B cell (primary cell): Measurements from ENCODE around the gene PTPRS. TPM values are rescaled to one million over a fixed set of nuclear protein-coding genes. Genes with fewer than 3 reads are reported as not detected.

Experiments used
- ATAC-seq: fragments of 200-7000 bp; cut with Tn5 transposase; one replicate; pipeline ENCODE4 v1.10.0; 2021; ENCODE audit warnings: low read depth, mild to moderate bottlenecking, moderate number of reproducible peaks, moderate library complexity
- CTCF ChIA-PET: fragments of 350-600 bp; sonication (Branson Sonifier 250); formaldehyde crosslinking; loops from one replicate; lab custom pipeline; 2021; ENCODE audit warnings: antibody characterized with exemption, inconsistent platforms; lab: Charles Lee
- POLR2A ChIA-PET: fragments of 350-600 bp; sonication (Branson Sonifier 250); formaldehyde crosslinking; loops from one replicate; lab custom pipeline; 2021; ENCODE audit warnings: antibody characterized with exemption; lab: Charles Lee
- DNase-seq: peaks from one replicate; pipeline ENCODE4 v3.0.0; 2013
- H2AFZ ChIP-seq: 2 replicates; pipeline ENCODE4 v1.6.1; 2012; ENCODE audit warnings: mild to moderate bottlenecking, low read depth, low read length; ENCODE audit not compliant: insufficient read depth, poor library complexity, severe bottlenecking
- H3K27ac ChIP-seq, 2 donors: 1 replicate in 1 of 2; 2 replicates in 1 of 2; pipeline ENCODE4 v1.5.1; 2012 to 2013; ENCODE audit warnings: low read length in 2 of 2, mild to moderate bottlenecking in 2 of 2, moderate library complexity in 1 of 2
- H3K27me3 ChIP-seq, 4 experiments: fragments of 200-600 bp in 1 of 4; sonication (generic) in 1 of 4; replicated peaks in 1 of 4; 1 replicate in 2 of 4; 2 replicates in 2 of 4; pipeline versions ENCODE4 v1.6.1 to v1.7.0; 2013 to 2016; ENCODE audit warnings: low read length in 3 of 4, mild to moderate bottlenecking in 2 of 4, mixed read lengths in 1 of 4, moderate library complexity in 1 of 4; ENCODE audit not compliant: insufficient read depth in 4 of 4, control insufficient read depth in 3 of 4; ENCODE audit errors: control extremely low read depth in 1 of 4
- H3K36me3 ChIP-seq, 2 experiments: replicated peaks in 1 of 2; 1 replicate in 1 of 2; 2 replicates in 1 of 2; pipeline versions ENCODE4 v1.6.1 to v1.7.1; 2013; ENCODE audit warnings: low read length in 1 of 2; ENCODE audit not compliant: insufficient read depth in 2 of 2, control insufficient read depth in 1 of 2; ENCODE audit errors: control extremely low read depth in 1 of 2, extremely low read depth in 1 of 2
- H3K4me1 ChIP-seq, 2 donors: fragments of 200-600 bp in 1 of 2; sonication (generic) in 1 of 2; 1 replicate in 1 of 2; 2 replicates in 1 of 2; pipeline versions ENCODE4 v1.5.1 to v1.6.1; 2013 to 2017; ENCODE audit warnings: low read length in 2 of 2; ENCODE audit not compliant: control insufficient read depth in 2 of 2, insufficient read depth in 2 of 2
- H3K4me2 ChIP-seq: replicated peaks from 2 replicates; pipeline ENCODE3; 2012; ENCODE audit warnings: mild to moderate bottlenecking, low read depth, low read length; ENCODE audit not compliant: poor library complexity, severe bottlenecking
- H3K4me3 ChIP-seq, 5 experiments: fragments of 200-600 bp in 1 of 5; sonication (generic) in 1 of 5; 1 replicate in 3 of 5; 2 replicates in 2 of 5; pipeline versions ENCODE4 v1.5.1 to v1.7.0; 2011 to 2016; ENCODE audit warnings: low read length in 4 of 5, mild to moderate bottlenecking in 4 of 5, low read depth in 2 of 5, control low read depth in 1 of 5, moderate library complexity in 1 of 5; ENCODE audit not compliant: insufficient read depth in 1 of 5; ENCODE audit errors: control extremely low read depth in 1 of 5, extremely low read depth in 1 of 5
- H3K79me2 ChIP-seq: fragments of 200-600 bp; sonication (generic); one replicate; pipeline ENCODE4 v1.6.0; 2016; ENCODE audit warnings: low read length; ENCODE audit not compliant: control insufficient read depth, insufficient read depth
- H3K9ac ChIP-seq: fragments of 200-600 bp; sonication (generic); 2 replicates; pipeline ENCODE4 v1.6.1; 2017; ENCODE audit warnings: mild to moderate bottlenecking, low read length, moderate library complexity
- H3K9me3 ChIP-seq, 3 donors: one replicate each; pipeline versions ENCODE4 v1.6.1 to v1.7.1; 2013; ENCODE audit warnings: low read length in 2 of 3; ENCODE audit not compliant: control insufficient read depth in 2 of 3, insufficient read depth in 1 of 3; ENCODE audit errors: control extremely low read depth in 1 of 3
- H4K20me1 ChIP-seq: 2 replicates; pipeline ENCODE4 v1.6.0; 2012; ENCODE audit warnings: mild to moderate bottlenecking, low read length; ENCODE audit not compliant: insufficient read depth, control insufficient read depth, poor library complexity, severe bottlenecking
- H3K27ac Mint-ChIP-seq: one replicate; pipeline ENCODE4 v1.8.0; 2021; ENCODE audit warnings: mixed read lengths
- H3K27me3 Mint-ChIP-seq: one replicate; pipeline ENCODE4 v1.8.0; 2021; ENCODE audit warnings: mixed read lengths
- H3K4me1 Mint-ChIP-seq: one replicate; pipeline ENCODE4 v1.8.0; 2021; ENCODE audit warnings: mixed read lengths
- H3K4me3 Mint-ChIP-seq: one replicate; pipeline ENCODE4 v1.8.0; 2021; ENCODE audit warnings: mixed read lengths
- H3K9me3 Mint-ChIP-seq: one replicate; pipeline ENCODE4 v1.8.0; 2022; ENCODE audit warnings: mixed read lengths; ENCODE audit not compliant: insufficient read depth
- EZH2 ChIP-seq: IDR thresholded peaks from 2 replicates; pipeline ENCODE4 v1.6.1; 2012; ENCODE audit warnings: borderline replicate concordance, low read depth, mild to moderate bottlenecking, moderate library complexity, low read length; ENCODE audit not compliant: insufficient read depth, poor library complexity, severe bottlenecking
- WGBS: methylation state at CpG from one replicate; pipeline ENCODE4 v1.1.5; 2013; ENCODE audit warnings: missing lambda C conversion rate; ENCODE audit not compliant: insufficient coverage; 5-methylcytosine and 5-hydroxymethylcytosine counted together
- intact Hi-C: fragments of 100-400 bp; cut with micrococcal nuclease; formaldehyde crosslinking; loops from one replicate; pipeline ENCODE4 v1.10.0; 2022
- polyA plus RNA-seq: library from polyadenylated mRNA; depleted of rRNA; stranded (reverse); fragments of >200 nt; gene quantifications from 2 replicates; pipeline ENCODE4 v1.2.3, GENCODE V29; 2012
- total RNA-seq, 2 donors: library from RNA; stranded (reverse); fragments of 120-200 nt in 1 of 2; gene quantifications; 1 replicate in 1 of 2; 2 replicates in 1 of 2; pipeline versions ENCODE4 v1.2.3 to v1.2.4, GENCODE V29; 2013 to 2022
- TF ChIP-seq, protein P1 (sequence below): fragments of 200-600 bp; IDR thresholded peaks from one replicate; pipeline ENCODE4 v1.8.0; 2022; ENCODE audit warnings: antibody characterized with exemption, mild to moderate bottlenecking

The PTPRS gene
- total and polyA plus RNA-seq, 2 donors (not counting 1 experiment from before 2014, with no cell fraction given), result 6.5 to 10.0 TPM

DNA sequence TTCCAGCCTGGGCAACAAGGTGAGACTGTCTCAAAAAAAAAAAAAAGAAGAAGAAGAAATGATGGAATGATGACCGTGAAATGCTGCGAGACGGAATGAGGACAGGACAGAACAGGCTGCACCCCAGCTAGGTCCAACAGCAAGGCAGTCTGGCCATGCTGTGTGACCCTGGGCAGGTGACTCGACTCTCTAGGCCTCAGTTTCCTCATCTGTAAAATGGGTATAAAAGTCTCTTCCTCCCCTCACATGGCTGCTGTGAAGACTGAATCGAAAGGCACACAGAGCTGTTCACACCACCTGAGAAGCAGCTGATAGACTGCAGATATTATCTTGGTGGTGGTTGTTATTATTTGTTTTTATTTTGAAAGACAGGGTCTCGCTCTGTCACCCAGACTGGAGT is 22.3 kb downstream of the PTPRS start:
- Mint-ChIP-seq H3K27ac (no peak overlapping the region), H3K27me3 (peaks cover 5% of the 10 kb centered on the region), H3K4me3 (no peak overlapping the region), H3K9me3 (no peaks in the 10 kb centered on the region), H3K4me1 (peaks cover 22% of the 10 kb centered on the region)
- TF ChIP-seq, protein P1, sequence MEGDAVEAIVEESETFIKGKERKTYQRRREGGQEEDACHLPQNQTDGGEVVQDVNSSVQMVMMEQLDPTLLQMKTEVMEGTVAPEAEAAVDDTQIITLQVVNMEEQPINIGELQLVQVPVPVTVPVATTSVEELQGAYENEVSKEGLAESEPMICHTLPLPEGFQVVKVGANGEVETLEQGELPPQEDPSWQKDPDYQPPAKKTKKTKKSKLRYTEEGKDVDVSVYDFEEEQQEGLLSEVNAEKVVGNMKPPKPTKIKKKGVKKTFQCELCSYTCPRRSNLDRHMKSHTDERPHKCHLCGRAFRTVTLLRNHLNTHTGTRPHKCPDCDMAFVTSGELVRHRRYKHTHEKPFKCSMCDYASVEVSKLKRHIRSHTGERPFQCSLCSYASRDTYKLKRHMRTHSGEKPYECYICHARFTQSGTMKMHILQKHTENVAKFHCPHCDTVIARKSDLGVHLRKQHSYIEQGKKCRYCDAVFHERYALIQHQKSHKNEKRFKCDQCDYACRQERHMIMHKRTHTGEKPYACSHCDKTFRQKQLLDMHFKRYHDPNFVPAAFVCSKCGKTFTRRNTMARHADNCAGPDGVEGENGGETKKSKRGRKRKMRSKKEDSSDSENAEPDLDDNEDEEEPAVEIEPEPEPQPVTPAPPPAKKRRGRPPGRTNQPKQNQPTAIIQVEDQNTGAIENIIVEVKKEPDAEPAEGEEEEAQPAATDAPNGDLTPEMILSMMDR, result no peak
- TF ChIP-seq EZH2, result no peak
- Histone ChIP-seq H3K79me2 (no peaks in the 10 kb centered on the region), H2AFZ (no peak overlapping the region), H3K27me3 (peaks cover 0 to 10% (median 1%) of the 10 kb centered on the region in 4 experiments), H3K27ac (no peak overlapping the region), H3K4me3 (no peak overlapping the region), H3K9ac (no peak overlapping the region), H3K4me1 (peaks cover 13 to 17% of the 10 kb centered on the region in 2 donors), H3K9me3 (peaks cover 0 to 10% (median 0%) of the 10 kb centered on the region in 3 donors), H4K20me1 (no peaks in the 10 kb centered on the region), H3K36me3 (no peaks in the 10 kb centered on the region), H3K4me2 (no peak overlapping the region)
- ChIA-PET CTCF (no interaction called here), POLR2A (interaction anchor here (0.7 kb wide), 1 partner anchor 27 kb away, joined by 4 read pairs; no protein-coding TSS in a partner anchor)
- WGBS, result 95% methylated on average over 4 of the region's 6 CpGs
- DNase-seq (no peak), ATAC-seq (no peak)
- intact Hi-C loops, result no loop called here

DNA sequence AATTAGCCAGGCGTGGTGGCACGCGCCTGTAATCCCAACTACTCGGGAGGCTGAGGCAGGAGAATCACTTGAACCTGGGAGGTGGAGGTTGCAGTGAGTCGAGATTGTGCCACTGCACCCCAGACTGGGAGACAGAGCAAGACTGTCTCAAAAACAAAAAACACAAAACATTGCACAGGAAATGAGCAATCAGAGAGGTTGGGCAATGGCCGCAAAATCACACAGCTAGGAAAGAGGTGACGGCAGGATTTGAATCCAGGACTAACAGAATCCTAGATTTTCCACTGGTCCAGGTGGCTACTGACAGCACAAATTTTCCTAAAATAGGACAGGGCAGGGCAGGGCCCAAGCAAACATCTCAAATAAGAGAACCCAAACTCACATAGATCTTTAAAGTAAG is 23.3 kb downstream of the PTPRS start:
- ChIA-PET CTCF (no interaction called here), POLR2A (no interaction called here)
- Histone ChIP-seq H3K27me3 (peaks cover 0 to 10% (median 1%) of the 10 kb centered on the region in 4 experiments), H3K4me2 (no peak overlapping the region), H4K20me1 (no peaks in the 10 kb centered on the region), H3K9ac (no peak overlapping the region), H3K27ac (no peak overlapping the region), H3K9me3 (peaks cover 0 to 11% (median 0%) of the 10 kb centered on the region in 3 donors), H2AFZ (no peak overlapping the region), H3K36me3 (no peaks in the 10 kb centered on the region), H3K4me1 (peaks cover 12 to 19% of the 10 kb centered on the region in 2 donors), H3K4me3 (no peak overlapping the region), H3K79me2 (no peaks in the 10 kb centered on the region)
- no peak overlapping the region for H3K27ac Mint-ChIP-seq
- H3K27me3 Mint-ChIP-seq, result peaks cover 5% of the 10 kb centered on the region
- DNase-seq (no peak), ATAC-seq (no peak)
- no peak overlapping the region for H3K4me3 Mint-ChIP-seq
- TF ChIP-seq EZH2, result no peak
- TF ChIP-seq, protein P1, result no peak
- H3K4me1 Mint-ChIP-seq, result peaks cover 23% of the 10 kb centered on the region
- no CpG with 5 or more reads among the region's 7 CpGs for WGBS
- H3K9me3 Mint-ChIP-seq, result no peaks in the 10 kb centered on the region
- intact Hi-C loops, result no loop called here
